GM19372 (cell line): Measurements from ENCODE around the gene CYP4F2.
"Not testable (repeated sequence)": the region's sequence is repeated elsewhere in the genome, so short reads cannot be mapped to it uniquely, and the experiment has no call there.

ENCODE experiments used
- ATAC-seq: cut with Tn5 transposase; IDR thresholded peaks from one replicate; pipeline ENCODE4 v1.9.1; 2021; ENCODE audit warnings: mild to moderate bottlenecking, low read depth, moderate library complexity; ENCODE audit not compliant: unreplicated experiment

Gene CYP4F2

GRCh38 chr19:15897738-15898276 lies at the start of gene CYP4F2:
CYP4F2 (minus strand) TSS chr19:15898074; CDS start chr19:15897611, 463 bp downstream.
- no peak for ATAC-seq

- no peak for ATAC-seq
These were observed 47.4 kb upstream of the CYP4F2 start for GRCh38 chr19:15945301-15945700.

GRCh38 chr19:15944401-15944800 lies 46.5 kb upstream of the CYP4F2 start:
- ATAC-seq: no peak

GRCh38 chr19:15937771-15938170 lies 39.9 kb upstream of the CYP4F2 start:
- no peak for ATAC-seq

- ATAC-seq: no peak
These were observed 39.1 kb upstream of the CYP4F2 start for GRCh38 chr19:15936950-15937349.

- no peak for ATAC-seq
These were observed 38.3 kb upstream of the CYP4F2 start for GRCh38 chr19:15936173-15936572.

- no peak for ATAC-seq
These were observed 37.4 kb upstream of the CYP4F2 start for GRCh38 chr19:15935167-15935702.

- no peak for ATAC-seq
These were observed 36.6 kb upstream of the CYP4F2 start, which contains the start of gene CYP4F11 for GRCh38 chr19:15934332-15935078. CYP4F11 (minus strand) TSS chr19:15934529; CDS start chr19:15934408, 121 bp downstream.

GRCh38 chr19:15933761-15934331 lies 36.0 kb upstream of the CYP4F2 start:
- not testable (repeated sequence) for ATAC-seq

GRCh38 chr19:15928321-15928720 lies 30.4 kb upstream of the CYP4F2 start:
- ATAC-seq: no peak

GRCh38 chr19:15926484-15926883 lies 28.6 kb upstream of the CYP4F2 start:
- no peak for ATAC-seq

GRCh38 chr19:15923702-15924101 lies 25.8 kb upstream of the CYP4F2 start:
- no peak for ATAC-seq

GRCh38 chr19:15922021-15922420 lies 24.1 kb upstream of the CYP4F2 start:
- ATAC-seq: no peak

- ATAC-seq: no peak
These were observed 21.4 kb upstream of the CYP4F2 start for GRCh38 chr19:15919243-15919642.

GRCh38 chr19:15915109-15915508 lies 17.2 kb upstream of the CYP4F2 start:
- no peak for ATAC-seq

- no peak for ATAC-seq
These were observed 16.0 kb upstream of the CYP4F2 start for GRCh38 chr19:15913830-15914229.

GRCh38 chr19:15913384-15913783 lies 15.5 kb upstream of the CYP4F2 start:
- ATAC-seq: no peak

- no peak for ATAC-seq
These were observed 13.8 kb upstream of the CYP4F2 start for GRCh38 chr19:15911599-15912235.

- no peak for ATAC-seq
These were observed 7.2 kb upstream of the CYP4F2 start for GRCh38 chr19:15905026-15905425.

- ATAC-seq: not testable (repeated sequence)
These were observed 5.0 kb upstream of the CYP4F2 start for GRCh38 chr19:15902898-15903297.

- no peak for ATAC-seq
These were observed 4.4 kb upstream of the CYP4F2 start for GRCh38 chr19:15902254-15902653.
